GM19099 (cell line): Measurements from ENCODE around the gene C4BPB.

Source experiments
- POLR2A ChIP-seq: IDR thresholded peaks from 3 replicates; pipeline ENCODE4 v1.6.1; 2011; ENCODE audit warnings: low read depth; ENCODE audit not compliant: insufficient read length; ENCODE audit errors: extremely low read depth

C4BPB gene

GRCh38 chr1:207140536-207140935, 51.9 kb downstream of the C4BPB start:
- no peak for TF ChIP-seq POLR2A

- TF ChIP-seq POLR2A: no peak
Measured at GRCh38 chr1:207145401-207146058, 56.9 kb downstream of the C4BPB start.
